Esophagus muscularis mucosa (tissue), 4 donors: ENCODE data around the gene TMEM255A.
"Not testable (repeated sequence)": the region's sequence is repeated elsewhere in the genome, so short reads cannot be mapped to it uniquely, and the experiment has no call there.

Source experiments
- EP300 ChIP-seq: sonication (generic); formaldehyde crosslinking; IDR thresholded peaks from one replicate; pipeline ENCODE4 v1.6.1; 2017; ENCODE audit warnings: antibody characterized with exemption
- POLR2A ChIP-seq: fragments of 450-650 bp; IDR thresholded peaks from one replicate; pipeline ENCODE4 v1.6.1; 2017; ENCODE audit warnings: antibody characterized with exemption, moderate library complexity, mild to moderate bottlenecking, low read depth
- TF ChIP-seq, protein P1 (sequence below), 3 experiments: fragments of 200-600 bp in 2 of 3; fragments of 450-650 bp in 1 of 3; sonication (generic) in 2 of 3; IDR thresholded peaks; one replicate each; pipeline ENCODE4 v1.5.1; 2017 to 2019; ENCODE audit warnings: antibody characterized with exemption in 3 of 3, mild to moderate bottlenecking in 2 of 3, moderate library complexity in 1 of 3

DNA sequence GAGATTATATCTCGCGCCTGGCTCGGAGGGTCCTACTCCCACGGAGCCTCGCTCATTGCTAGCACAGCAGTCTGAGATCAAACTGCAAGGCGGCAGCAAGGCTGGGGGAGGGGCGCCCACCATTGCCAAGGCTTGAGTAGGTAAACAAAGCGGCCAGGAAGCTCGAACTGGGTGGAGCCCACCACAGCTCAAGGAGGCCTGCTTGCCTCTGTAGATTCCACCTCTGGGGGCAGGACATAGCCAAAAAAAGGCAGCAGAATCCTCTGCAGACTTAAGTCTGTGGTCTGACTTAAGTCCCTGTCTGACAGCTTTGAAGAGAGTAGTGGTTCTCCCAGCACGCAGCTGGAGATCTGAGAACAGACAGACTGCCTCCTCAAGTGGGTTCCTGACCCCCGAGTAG, 33.3 kb upstream of the TMEM255A start:
- TF ChIP-seq, protein P1, sequence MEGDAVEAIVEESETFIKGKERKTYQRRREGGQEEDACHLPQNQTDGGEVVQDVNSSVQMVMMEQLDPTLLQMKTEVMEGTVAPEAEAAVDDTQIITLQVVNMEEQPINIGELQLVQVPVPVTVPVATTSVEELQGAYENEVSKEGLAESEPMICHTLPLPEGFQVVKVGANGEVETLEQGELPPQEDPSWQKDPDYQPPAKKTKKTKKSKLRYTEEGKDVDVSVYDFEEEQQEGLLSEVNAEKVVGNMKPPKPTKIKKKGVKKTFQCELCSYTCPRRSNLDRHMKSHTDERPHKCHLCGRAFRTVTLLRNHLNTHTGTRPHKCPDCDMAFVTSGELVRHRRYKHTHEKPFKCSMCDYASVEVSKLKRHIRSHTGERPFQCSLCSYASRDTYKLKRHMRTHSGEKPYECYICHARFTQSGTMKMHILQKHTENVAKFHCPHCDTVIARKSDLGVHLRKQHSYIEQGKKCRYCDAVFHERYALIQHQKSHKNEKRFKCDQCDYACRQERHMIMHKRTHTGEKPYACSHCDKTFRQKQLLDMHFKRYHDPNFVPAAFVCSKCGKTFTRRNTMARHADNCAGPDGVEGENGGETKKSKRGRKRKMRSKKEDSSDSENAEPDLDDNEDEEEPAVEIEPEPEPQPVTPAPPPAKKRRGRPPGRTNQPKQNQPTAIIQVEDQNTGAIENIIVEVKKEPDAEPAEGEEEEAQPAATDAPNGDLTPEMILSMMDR (IDR thresholded peaks at IDR 0.05): not testable (repeated sequence)
- not testable (repeated sequence) for TF ChIP-seq POLR2A, EP300
